ENCODE measurements around the gene PGC. TPM values are rescaled to one million over a fixed set of nuclear protein-coding genes. Genes with fewer than 3 reads are reported as not detected.

The PGC gene
- total and polyA plus RNA-seq, 9 of the 15 experiments (the other 6 are each of a cell fraction or from before 2014, with no cell fraction given): 0.17 to 0.40 TPM; not detected in 7

- TF ChIP-seq ZBTB17 (CRISPR knock-in tag; IDR thresholded peaks at IDR 0.05) (no peak), CEBPZ (IDR thresholded peaks at IDR 0.05; ENCODE audit: borderline replicate concordance, low read depth, low read length) (no peak), ZNF644 (tag; IDR thresholded peaks at IDR 0.05; ENCODE audit: low read depth) (peak; percentile 37; the same call in 1 of the 2 replicates), PTRF (tag; IDR thresholded peaks at IDR 0.05) (no peak), ZBTB43 (CRISPR knock-in tag; IDR thresholded peaks at IDR 0.05) (no peak), MTF1 (CRISPR knock-in tag; IDR thresholded peaks at IDR 0.05; ENCODE audit: borderline replicate concordance) (no peak), ZNF263 (CRISPR knock-in tag; IDR thresholded peaks at IDR 0.05; ENCODE audit: borderline replicate concordance) (no peak), LARP7 (IDR thresholded peaks at IDR 0.05) (no peak), THRA (IDR thresholded peaks at IDR 0.05) (no peak), ZNF324 (CRISPR knock-in tag; IDR thresholded peaks at IDR 0.05) (no peak), CHD4 (IDR thresholded peaks at IDR 0.05; ENCODE audit: insufficient read depth, insufficient replicate concordance, low read depth, low read length, poor library complexity, severe bottlenecking) (no peak), TBP (optimal IDR thresholded peaks at IDR 0.05; ENCODE audit: low read depth, low read length) (peak; percentile 14), TEAD1 (CRISPR knock-in tag; IDR thresholded peaks at IDR 0.05) (no peak), GTF2E2 (tag; IDR thresholded peaks at IDR 0.05) (no peak), ELF1 (tag; IDR thresholded peaks at IDR 0.05) (no peak), GMEB1 (CRISPR knock-in tag; IDR thresholded peaks at IDR 0.05) (no peak), MCM7 (IDR thresholded peaks at IDR 0.05) (no peak), SIRT6 (IDR thresholded peaks at IDR 0.05; ENCODE audit: low read depth, low read length) (no peak), ZNF224 (CRISPR knock-in tag; IDR thresholded peaks at IDR 0.05) (no peak), ZNF75A (CRISPR knock-in tag; IDR thresholded peaks at IDR 0.05) (no peak), KLF13 (tag; IDR thresholded peaks at IDR 0.05; ENCODE audit: borderline replicate concordance, low read depth) (no peak)
Observed at GRCh38 chr6:41747256-41748101, at the start of gene PGC (continued).
